ENCODE data around the gene NDUFS3.

The NDUFS3 gene

DNA sequence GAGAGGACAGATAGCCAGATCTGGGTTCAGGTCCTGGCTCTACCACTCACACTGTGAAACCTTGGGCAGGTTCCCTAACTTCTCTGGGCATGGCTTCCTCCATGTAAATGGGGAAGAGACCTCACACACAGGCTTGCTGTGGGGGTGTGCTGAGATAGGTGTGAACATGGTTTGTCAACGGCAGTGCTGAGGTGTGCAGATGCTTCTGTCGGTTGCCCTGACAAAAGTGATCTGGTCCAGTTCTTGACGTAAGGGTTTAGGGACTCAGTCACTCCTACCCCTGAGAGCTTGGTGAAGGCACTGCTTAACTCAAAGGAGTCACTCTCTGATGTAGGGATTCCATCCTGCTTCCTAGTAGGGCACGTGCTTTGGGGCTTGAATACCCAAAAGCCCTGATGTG is 13.4 kb downstream of the NDUFS3 start:
- no peak for DNase-seq

DNA sequence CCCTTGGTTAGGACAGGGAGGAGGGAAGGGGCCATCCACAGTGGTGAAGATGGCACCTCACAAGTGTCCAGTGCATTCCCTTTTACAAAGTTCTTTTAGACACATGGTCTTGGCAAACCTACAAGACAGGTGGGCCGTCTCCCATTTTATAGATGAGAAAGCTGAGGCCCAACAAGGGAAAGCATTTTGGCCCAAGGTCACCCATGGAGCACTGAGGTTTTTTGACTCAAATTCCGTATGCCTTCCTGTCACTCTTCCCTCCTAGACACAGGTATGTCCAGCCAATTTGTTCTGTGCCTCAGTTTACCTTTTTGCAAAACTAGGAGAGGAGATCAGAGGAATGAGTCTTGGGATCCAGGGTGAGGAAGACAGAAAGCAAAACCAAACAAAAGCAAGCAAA is 14.1 kb downstream of the NDUFS3 start:
- no peak for DNase-seq

DNA sequence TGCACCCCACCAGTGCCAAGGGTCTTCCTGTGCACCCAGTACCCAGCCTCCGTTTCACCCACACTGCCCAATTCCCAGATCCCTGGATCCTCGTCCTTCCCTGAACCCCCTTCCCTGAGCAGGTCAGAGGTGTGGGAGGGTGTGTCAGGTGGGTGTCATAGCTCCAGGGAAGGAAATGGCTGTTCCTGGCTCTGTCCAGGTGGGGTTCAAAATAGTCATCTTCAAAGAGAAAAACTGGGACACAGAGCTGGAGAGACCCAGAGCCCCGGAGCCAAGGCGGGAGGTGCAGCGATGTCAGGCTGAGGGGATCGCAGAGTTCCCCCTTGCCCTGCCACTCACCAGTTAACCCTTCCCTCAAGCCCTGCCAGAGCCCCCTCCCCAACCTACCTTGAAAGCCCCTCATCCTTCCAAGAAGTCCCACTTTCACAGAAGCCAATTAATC is 14.6 kb downstream of the NDUFS3 start:
- no peak for DNase-seq

DNA sequence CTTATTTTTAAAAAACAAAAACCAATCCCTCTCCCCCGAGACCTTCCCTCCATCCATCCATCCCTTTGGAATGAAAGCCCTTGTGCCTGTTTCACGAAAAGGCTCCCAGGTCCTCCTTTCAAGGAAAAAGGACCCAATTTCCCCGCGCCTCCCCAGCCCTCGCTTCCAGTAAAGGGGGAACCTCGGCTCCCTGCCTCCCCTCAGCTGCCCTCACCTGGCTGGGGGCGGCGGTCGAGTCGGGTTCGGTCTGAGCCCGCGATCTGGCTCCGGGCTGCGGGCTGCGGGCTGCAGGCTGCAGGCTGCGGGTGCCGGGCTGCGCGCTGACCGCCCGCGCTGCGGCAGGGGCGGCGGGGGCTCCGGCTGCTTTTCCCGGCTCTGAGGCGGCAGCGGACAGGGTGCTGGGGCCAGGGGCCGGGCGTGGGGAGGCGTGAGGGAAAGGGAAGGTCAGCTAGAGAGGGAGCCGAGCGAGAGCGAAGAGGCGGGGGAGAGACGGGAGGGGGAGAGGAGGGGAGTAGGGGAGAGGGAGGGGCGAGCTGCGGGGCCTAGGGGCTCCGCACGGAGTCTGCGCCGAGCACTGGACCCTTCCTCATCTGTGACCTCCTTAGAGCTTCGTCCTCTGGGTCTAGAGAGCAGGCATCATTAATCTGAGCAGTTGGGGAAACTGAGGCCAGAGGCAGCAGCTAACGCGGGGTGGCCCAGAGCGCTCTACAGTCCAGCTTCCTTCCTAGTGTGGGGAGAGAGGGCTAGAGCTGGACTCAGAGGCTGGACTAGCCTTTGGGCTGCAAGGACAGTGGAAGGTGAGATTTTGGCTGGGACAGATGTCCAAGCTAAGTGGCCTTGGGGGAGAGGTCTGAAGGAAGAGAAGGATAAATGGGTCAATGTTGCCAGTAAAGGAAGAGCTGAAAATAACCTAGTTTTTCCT is 15.3 kb downstream of the NDUFS3 start, which contains the start of gene C1QTNF4:
TSS of gene C1QTNF4 (minus strand) at position 478 of the 922 bp plus-strand sequence. CDS start 3,601 bp downstream, outside the sequence.
- DNase-seq, result no peak

DNA sequence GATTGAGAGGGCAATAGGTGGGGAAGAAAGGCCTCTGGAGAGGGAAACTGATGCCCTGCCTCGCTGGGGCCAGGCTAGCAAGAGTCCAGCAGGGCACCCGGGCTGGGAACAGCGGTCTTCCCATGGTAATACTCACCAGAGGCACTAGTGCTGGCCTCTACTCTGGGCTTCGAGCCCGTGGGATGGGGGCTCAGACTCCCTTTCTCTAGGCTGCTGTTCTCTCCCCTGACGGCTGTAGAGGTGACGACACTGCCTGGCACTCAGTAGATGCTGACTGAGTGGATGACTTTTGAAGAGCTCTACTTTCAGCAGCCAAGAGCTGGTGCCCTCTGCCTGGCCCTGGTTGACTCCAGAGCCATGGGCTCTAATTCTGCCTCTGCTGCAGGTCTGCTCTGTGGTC is 16.2 kb downstream of the NDUFS3 start:
- no peak for DNase-seq

DNA sequence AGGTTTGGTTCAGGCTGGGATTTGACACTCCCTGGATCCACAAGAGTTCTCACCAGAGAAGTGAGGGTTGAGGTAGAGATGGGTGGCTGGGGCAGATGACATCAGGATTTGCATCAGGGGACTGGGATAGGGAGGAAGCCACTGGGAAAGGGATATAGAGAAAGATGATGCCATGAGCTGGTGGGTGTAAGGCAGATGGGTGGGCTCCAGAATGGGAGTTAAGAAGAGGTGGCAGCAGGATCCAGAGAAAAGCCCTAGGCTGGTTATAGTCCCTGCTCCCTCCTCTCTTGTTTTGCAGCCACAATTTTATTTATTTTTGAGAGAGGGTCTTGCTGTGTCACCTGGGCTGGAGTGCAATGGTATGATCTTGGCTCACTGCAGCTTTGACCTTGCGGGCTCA is 17.1 kb downstream of the NDUFS3 start:
- DNase-seq, result no peak

DNA sequence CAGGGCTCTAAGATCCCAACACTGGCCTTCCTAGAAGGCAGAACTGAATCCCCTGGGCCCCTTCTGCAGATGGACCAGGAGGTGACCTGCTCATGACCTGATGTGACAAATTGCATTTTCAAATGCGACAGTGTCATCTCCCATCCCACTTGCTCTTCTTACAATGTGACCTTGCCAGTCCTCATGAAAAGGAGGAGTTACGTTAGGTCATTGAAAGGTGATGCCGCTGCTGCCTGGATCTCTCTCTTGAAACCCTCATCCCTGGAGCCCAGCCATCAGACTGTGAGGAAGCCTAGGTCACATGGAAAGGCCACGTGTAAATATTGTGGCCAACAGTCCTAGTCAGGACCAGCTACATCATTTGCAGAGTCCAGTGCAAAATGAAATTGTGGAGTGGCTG is 21.0 kb downstream of the NDUFS3 start:
- no peak for DNase-seq

DNA sequence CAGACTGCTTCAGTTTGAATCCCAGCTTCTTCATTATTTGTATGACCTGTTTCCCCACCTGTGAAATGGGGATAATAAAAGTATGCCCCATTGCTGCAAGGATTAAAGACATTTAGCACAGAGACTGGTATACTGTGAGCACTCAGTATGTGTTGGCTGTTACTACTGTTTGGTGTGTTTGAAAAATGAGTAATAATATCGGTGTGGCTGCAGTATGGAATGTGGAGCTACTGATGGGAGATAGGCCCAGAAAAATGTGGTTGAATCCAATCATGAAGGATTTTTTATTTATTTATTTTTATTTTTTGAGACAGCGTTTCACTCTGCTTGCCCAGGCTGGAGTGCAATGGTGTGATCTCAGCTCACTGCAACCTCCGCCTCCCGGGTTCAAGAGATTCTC is 24.4 kb downstream of the NDUFS3 start:
- no peak for DNase-seq

DNA sequence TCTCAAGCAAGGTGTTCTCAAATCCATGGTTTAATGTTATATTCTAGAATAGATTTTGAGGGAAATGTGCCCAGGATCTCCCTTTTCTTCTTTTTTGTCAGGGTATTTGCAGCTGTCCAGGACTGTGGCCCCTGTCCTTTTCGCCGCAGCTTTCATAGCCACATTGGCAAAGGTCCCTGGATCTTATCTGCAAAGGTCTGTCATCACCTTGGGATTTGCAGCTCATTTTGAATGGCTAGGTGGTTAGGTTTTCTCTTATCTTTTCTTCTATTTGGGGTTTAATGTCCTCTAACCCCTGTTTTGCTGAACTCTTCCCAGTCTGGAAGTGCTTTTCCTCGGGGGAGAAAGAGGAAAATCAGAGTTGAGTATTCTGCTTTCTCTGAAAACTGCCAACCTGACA is 27.0 kb downstream of the NDUFS3 start:
- no peak for DNase-seq

DNA sequence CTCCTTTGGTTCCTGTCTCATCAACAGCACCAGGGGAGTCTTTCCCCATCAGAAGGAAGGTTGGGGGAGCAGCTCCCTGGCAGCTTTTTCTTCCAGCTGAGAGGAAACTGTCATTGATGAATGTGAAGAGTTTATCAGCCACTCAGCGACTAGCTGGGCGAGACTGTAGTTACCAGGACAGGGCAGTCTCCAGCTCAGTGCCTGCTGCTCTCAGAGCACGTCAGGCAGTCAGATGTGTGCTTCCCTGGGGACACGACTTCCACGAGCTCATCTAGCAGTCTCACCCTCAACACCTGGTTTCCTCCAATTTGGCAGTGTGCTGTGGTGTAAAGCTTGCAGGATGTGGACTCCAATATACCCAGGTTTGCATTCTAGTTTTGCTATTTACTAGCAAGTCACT is 27.9 kb downstream of the NDUFS3 start:
- no peak for DNase-seq

DNA sequence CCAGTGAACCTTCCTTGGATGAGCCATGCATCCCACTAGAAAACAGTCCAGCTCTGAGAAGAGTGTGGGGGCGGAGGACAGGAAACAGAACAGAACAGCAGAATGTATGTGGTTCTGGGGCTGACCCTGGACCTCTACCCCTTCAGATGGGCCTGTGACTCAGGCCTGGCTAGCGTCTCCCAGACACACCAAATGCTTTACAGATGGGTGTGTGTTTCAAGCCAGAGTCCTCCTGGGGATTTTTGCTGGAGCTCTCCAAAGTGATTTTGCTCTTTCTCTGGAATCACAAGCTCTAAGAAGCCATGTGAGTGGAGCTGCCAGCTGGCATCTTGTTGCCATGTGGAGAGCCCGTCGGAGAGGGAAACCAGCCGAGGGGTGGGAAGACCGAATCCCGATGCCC is 28.5 kb downstream of the NDUFS3 start:
- no peak for DNase-seq

DNA sequence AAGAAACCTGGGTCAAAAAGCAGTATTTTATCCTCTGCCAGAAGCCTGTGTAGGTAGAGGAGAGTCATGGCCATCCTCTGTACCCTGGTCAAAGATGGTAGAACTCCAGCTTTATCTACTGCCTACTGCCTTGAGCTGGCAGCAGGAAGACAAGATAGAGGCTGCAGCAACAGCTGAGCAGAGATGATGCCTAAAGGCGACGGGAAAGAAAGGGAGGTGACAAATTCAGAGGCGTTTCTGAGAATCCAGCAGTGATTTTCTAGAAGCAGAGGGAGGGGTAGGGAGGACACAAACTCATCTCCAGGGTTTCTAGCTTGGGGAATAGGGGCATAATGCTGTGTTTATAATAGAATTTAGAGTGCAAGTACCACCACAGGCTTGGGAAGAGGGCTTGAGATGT is 30.8 kb downstream of the NDUFS3 start:
- no peak for DNase-seq

DNA sequence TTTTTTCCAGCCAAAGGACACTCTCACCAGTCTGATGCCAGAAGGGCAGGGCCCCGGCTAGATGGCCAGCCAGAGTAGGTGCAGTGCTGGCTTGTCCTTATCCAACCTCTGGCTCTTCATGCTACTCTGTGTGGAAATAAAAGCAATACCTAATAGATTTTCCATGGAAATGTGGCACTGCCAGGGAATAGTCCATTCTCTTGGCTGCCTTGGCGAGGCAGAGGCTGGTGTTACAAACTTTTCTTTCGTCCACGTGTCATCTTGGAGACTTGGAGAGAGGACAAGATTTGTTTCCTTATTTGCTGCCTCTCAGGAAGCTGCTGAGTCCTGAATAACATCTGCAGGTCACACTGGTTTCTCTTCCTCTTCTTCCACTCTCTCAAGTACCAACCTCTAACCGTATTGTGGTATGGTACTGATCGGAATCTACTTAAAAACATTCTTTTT is 32.5 kb downstream of the NDUFS3 start:
- no peak for DNase-seq

DNA sequence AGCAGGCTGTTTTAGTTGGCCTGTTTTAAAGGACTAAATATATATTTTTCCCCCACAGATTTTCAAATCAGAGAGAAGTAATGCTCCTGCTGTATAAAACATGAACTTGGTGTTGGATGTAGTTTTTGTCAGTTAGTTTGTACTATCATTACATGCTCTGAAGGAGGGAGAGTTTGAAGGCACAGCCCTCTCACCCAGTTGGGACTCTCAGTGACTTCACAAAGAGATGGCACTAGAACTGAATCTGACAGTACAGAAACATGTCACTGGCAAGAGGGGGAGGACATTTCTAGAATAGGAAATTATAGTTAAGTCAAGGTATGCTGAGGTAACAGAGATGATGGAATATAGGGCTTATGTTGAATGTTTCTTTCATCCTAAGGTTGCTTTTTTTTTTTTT is 36.4 kb downstream of the NDUFS3 start:
- DNase-seq, result no peak

DNA sequence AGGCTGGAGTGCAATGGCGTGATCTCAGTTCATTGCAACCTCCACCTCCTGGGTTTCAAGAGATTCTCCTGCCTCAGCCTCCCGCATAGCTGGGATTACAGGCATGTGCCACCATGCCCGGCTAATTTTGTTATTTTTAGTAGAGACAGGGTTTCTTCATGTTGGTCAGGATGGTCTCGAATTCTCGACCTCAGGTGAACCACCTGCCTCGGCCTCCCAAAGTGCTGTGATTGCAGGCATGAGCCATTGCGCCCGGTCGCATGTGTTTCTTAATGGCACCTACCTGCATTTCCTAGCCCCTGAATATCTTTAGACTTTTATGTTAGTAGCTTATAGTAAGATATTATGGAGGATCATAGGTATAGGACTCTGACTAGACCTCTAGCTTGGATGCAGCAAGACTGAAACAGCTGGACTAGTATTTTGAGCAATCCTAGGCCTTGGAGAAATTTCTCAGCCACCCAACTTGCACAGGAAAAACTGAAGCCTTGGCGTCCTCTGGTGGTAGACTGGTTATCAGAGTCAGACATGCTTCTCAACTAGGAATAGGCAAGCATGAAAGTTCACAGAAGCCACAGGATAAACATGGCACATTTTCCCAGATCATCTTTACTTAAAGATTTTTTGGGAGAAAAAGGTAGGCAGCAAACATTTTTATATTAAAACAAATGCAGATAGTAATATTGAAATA is 38.0 kb downstream of the NDUFS3 start:
- DNase-seq, result no peak

DNA sequence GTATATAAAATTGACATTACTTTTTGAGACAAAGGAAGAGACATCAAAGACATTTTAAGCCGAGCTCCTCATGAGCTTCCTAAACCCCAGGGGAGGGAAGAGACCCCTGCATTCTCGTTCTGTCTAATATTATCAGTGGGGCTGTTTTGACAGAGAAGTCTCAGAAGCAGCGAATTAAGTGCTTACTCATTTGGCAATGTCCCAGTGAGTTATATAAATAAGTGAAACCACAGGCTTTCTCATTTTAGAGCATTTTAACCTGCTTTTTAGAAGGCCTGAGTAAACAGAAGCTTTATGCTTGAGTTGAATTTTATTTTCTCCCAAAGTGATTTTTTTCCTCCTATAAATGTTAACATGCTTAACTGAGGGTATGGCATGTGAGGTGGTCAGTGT is 38.5 kb downstream of the NDUFS3 start:
- no peak for DNase-seq

DNA sequence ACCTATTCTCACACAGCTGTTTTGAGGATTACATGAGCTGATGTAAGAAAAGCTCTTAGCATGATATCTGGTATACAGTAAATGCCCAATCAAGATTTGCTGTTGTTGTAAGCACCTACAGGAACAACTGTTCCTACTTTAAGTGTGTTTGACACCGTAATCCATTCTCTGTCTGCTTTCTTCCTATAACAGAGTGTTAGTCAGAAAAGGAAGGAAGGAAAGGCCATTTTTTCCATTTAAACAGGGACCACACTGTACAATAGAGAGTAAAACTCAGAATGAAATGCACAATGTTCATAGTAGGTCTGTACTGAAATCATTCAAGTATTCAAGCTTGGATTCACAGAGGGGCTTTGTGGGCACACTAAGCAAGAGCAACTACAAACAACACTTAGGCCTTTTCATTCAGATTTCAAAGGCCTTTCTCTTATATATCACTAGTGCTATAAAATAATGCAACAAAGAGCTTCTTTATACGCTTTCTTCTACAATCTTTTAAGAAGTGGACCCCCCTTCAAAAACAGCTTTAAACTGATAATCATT is 42.0 kb downstream of the NDUFS3 start:
- DNase-seq, result no peak

DNA sequence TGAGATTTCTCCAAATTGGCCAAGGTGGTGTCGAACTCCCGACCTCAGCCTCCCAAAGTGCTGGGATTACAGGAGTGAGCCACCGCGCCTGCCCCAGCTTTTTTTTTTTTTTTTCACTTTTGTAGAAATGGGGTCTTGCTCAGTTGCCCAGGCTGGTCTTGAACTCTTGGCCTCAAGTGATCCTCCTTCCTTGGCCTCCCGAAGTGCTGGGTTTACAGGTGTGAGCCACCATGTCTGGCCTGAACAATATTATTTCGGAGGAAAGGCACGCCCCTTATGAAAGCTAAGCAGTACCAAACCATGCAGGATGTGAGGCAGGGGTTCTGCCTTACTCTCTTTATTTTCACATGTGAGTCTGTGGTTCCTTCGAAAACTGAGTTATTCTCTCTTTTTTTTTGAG is 47.4 kb downstream of the NDUFS3 start:
- DNase-seq, result no peak

DNA sequence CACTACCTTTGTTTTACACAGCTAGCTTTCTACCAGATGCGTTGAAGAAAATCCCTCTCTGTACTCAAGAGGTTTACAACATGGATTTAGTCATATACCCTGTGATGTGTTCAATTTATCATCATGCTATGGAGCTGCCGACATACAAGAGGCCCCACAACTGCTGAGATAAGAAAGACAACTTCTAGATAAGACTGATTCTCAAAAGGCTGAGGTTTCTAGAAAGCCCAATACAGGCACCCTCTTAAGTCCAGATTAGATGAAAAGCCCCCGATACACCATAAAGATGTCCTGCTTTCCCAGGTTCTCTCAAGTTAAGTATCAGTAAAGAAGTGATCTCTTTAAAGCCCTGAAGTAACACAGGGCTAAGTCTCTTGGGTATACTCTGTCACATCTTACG is 49.2 kb downstream of the NDUFS3 start:
- no peak for DNase-seq

DNA sequence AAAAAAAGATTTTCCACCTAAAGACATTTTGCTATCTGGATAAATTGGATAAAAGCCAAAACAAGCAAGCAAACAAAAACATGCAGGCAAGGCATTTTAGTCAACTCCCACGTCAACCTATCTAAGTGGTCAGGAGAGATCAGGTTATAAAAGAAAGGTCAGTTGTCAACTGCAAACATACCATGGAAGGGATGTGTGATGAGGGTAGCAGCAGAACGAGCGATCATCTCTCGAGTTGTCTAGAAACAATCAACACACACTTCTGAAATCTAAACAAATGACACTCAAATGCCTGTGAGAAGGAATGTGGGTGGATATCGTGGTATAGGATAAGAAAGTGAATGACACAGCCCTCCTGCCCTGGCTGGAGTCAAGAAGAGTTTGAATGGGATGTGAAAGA is 52.6 kb downstream of the NDUFS3 start:
- DNase-seq, result no peak

Measured in CD4-positive, alpha-beta T cell treated with Interleukin-4 for 4 hours (primary cell).